GM19467 (cell line): ENCODE data around the gene ESRRA.

Experiments used
- ATAC-seq: cut with Tn5 transposase; IDR thresholded peaks from one replicate; pipeline ENCODE4 v1.9.1; 2021; ENCODE audit warnings: mild to moderate bottlenecking, moderate library complexity; ENCODE audit not compliant: unreplicated experiment

Gene ESRRA

GRCh38 chr11:64291262-64291751 is 14.0 kb upstream of the ESRRA start, which contains the start of gene KCNK4:
Gene KCNK4 (plus strand): TSS chr11:64291302. CDS start chr11:64293019, 1,717 bp downstream.
- no peak for ATAC-seq

DNA sequence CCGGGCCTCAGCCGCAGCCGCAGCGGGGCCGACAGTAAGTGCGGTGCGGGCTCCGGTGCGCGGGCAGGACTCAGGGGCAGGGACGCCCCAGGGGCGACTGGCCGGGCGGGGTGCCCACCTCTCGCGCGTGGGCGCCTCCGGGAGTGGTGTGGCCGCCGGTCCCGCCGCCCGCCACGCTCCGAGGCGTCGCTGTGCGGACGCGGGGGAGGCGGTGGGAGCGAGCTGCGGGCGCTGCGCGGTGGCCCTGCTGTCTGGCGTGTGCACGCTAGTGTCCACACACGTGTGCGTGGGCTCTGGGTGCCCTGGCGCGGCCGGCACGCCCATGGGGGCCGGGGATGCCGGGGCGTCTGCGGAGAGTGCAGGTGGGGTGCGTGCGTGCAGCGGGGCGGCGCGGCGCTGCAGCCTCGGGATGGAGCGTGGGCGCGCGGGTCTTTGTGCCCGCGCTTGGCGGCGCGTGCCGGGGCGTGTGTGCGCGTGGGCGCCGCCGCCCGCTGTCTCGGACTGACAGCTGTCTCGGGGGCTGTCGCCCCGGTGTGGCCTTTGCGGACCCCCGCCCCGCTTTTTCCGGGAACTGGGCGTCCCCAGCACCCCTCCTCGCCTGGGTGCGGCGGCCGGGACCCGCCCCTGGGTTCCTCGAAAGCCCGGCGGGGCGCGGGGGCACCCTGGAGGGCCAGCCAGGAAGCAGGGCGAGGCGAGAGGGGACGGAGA is 13.4 kb upstream of the ESRRA start:
- ATAC-seq = no peak

DNA sequence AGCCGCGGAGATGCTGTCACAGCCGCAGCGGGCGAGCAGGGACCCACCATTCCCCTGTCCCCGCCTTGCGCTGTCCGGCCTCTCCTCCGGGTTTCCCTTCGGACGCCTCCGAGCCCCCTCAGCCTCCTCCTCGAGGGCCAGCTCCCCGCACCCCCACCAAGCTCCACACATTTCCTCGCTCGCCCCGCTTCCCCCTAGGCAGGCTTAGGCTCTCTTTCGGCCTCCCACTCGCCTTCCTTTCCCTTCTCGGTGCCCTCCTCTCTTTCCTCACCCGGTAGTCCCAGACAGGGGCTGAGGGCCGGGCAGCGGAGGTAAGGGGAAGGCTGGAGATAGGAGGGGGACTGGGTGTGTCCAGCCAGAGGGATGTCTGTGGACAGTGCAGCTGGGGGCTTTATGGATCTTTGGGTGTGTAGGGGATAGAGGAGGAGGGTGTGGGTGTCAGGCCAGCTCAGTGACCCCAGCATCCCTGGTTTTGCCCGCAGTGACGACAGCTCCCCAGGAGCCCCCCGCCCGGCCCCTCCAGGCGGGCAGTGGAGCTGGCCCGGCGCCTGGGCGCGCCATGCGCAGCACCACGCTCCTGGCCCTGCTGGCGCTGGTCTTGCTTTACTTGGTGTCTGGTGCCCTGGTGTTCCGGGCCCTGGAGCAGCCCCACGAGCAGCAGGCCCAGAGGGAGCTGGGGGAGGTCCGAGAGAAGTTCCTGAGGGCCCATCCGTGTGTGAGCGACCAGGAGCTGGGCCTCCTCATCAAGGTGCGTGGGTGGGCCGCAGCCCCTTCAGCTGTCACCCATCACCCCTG is 12.7 kb upstream of the ESRRA start:
- no peak for ATAC-seq

DNA sequence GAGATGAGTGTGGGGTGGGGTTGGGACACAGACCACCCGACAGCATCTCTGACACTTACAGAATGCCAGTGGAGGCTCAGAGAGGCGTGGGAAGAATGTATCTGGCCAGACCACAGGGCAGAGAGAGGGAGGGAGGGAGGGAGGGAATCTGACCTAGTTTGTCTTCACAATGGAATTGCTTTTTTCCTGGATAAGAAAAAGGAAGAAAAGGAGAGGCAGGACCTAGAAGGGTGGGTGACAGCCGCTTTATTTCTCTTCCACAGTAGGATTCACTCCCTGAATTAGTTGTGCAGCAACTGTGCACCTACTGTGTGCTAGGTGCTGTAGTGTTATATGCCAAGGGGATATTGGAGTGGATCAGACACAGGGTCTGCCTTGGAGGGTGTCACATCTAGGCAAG is 10.6 kb upstream of the ESRRA start:
- ATAC-seq = no peak

DNA sequence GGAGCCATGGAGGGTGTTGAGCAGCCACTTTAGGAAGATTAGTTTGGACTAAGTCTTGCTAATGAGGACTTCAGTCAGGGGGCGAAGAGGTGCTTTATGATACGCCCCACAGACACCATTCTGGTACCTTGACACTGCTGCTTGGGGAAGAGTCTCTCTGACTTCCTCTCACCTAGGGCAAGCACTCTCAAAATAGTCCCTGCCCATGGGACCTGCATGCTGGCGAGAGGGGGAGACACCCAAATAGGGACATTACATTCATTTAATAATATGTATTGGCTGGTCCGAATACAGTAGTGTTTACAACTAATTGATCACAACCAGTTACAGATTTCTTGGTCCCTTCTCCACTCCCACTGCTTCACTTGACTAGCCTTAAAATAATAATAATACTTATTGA is 9.6 kb upstream of the ESRRA start:
- ATAC-seq = no peak

DNA sequence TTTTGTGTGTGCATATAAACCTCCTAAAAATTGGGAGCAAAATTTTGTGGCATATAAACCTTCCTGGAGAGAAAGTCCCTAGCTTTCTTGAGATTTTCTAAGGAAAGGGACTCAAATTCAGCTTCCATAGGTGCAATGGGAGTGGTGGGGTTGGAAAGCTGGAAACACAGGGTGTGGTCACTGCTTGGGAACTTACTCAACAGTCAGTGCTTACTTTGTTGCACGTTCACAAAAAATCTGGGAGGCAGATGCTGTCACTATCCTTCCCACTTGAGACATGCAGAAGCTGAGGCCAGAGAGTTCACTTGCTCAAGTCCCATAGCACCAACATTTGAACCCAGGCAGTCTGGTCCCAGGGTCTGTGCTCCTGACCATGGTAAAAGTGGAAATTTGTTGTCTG is 9.1 kb upstream of the ESRRA start:
- ATAC-seq = no peak

GRCh38 chr11:64296830-64297698 is 8.3 kb upstream of the ESRRA start:
- ATAC-seq = no peak

- ATAC-seq = no peak
Observed at GRCh38 chr11:64297699-64298358, 7.5 kb upstream of the ESRRA start.

DNA sequence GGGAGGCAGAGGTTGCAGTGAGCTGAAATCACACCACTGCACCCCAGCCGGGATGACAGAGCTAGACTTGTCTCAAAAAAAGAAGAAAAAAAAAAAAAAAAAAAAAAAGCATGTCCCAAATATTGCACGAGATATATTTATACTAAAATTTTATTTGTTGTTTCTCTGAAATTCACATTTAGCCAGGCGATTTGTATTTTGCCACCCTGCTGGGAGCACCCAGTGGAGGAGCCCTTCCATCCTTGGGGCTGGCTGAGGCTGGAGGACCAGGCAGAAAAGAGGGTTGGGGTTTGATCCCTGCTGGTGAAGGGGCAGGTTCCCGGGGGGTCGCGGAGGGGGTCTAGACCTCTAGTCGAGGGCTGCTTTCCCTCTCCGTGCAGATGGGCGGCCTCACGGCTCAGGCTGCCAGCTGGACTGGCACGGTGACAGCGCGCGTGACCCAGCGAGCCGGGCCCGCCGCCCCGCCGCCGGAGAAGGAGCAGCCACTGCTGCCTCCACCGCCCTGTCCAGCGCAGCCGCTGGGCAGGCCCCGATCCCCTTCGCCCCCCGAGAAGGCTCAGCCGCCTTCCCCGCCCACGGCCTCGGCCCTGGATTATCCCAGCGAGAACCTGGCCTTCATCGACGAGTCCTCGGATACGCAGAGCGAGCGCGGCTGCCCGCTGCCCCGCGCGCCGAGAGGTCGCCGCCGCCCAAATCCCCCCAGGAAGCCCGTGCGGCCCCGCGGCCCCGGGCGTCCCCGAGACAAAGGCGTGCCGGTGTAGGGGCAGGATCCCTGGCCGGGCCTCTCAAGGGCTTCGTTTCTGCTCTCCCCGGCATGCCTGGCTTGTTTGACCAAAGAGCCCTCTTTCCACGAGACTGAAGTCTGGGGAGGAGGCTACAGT is 6.1 kb upstream of the ESRRA start:
- ATAC-seq = no peak

- no peak for ATAC-seq
Observed at GRCh38 chr11:64299847-64300648, 5.3 kb upstream of the ESRRA start, which contains the start of gene CATSPERZ. Gene CATSPERZ (plus strand): TSS chr11:64300358. CDS start chr11:64300411, 53 bp downstream.

GRCh38 chr11:64303109-64304031 is 2.0 kb upstream of the ESRRA start:
- ATAC-seq = no peak

GRCh38 chr11:64304032-64304315 is 1.4 kb upstream of the ESRRA start:
- no peak for ATAC-seq

GRCh38 chr11:64304316-64305072 is 830 bp upstream of the ESRRA start:
- ATAC-seq = peak; percentile 32

- ATAC-seq = peak; percentile 15
Observed at GRCh38 chr11:64305691-64306562, 603 bp downstream of the ESRRA start.

GRCh38 chr11:64306563-64306875 is 1.2 kb downstream of the ESRRA start:
- ATAC-seq = no peak

DNA sequence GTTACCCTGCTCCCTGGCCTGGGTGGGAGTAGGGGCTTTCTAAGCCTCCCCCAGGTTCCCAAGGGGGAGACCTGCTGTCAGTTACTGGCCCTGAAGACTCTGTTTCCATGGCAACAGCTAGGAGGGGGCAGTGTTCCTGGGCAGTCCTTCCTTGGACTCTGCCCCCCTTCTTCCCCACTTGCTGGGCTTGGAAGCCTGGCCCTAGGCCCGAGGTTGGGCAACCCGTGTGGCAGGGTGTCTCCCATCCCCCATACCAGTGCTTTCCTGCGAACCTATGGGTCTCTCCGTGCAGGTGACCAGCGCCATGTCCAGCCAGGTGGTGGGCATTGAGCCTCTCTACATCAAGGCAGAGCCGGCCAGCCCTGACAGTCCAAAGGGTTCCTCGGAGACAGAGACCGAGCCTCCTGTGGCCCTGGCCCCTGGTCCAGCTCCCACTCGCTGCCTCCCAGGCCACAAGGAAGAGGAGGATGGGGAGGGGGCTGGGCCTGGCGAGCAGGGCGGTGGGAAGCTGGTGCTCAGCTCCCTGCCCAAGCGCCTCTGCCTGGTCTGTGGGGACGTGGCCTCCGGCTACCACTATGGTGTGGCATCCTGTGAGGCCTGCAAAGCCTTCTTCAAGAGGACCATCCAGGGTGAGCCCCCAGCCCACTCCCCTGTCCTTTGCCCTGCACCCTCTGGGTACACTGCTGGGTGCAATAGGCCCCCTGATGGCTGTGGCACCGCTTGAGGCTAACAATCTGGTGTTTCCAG is 1.7 kb downstream of the ESRRA start:
- ATAC-seq = no peak
